Measurements from ENCODE around the gene KIAA1614.

Gene KIAA1614

GRCh38 chr1:180887841-180888240 is 24.9 kb upstream of the KIAA1614 start:
- ATAC-seq = no peak
- TF ChIP-seq ZFP3 (CRISPR knock-in tag; IDR thresholded peaks at IDR 0.05) (no peak), SNAI2 (CRISPR knock-in tag; IDR thresholded peaks at IDR 0.05) (no peak), ESRRG (CRISPR knock-in tag; IDR thresholded peaks at IDR 0.05) (no peak), TSHZ2 (CRISPR knock-in tag; IDR thresholded peaks at IDR 0.05) (no peak), PPARA (CRISPR knock-in tag; IDR thresholded peaks at IDR 0.05; ENCODE audit: borderline replicate concordance) (no peak), ZNF70 (CRISPR knock-in tag; IDR thresholded peaks at IDR 0.05) (no peak), TOX (CRISPR knock-in tag; IDR thresholded peaks at IDR 0.05; ENCODE audit: borderline replicate concordance) (no peak), CREB5 (CRISPR knock-in tag; IDR thresholded peaks at IDR 0.05; ENCODE audit: low read depth) (no peak), ZFP30 (CRISPR knock-in tag; IDR thresholded peaks at IDR 0.05) (no peak), ZNF565 (CRISPR knock-in tag; conservative IDR thresholded peaks at IDR 0.05; ENCODE audit: low read depth) (no peak), CSDC2 (CRISPR knock-in tag; IDR thresholded peaks at IDR 0.05) (no peak), GLIS3 (CRISPR knock-in tag; IDR thresholded peaks at IDR 0.05) (no peak), PATZ1 (CRISPR knock-in tag; IDR thresholded peaks at IDR 0.05; ENCODE audit: borderline replicate concordance) (no peak), ZNF8 (CRISPR knock-in tag; IDR thresholded peaks at IDR 0.05) (no peak), BACH2 (CRISPR knock-in tag; IDR thresholded peaks at IDR 0.05; ENCODE audit: borderline replicate concordance) (no peak)
- TF ChIP-seq, protein P1, sequence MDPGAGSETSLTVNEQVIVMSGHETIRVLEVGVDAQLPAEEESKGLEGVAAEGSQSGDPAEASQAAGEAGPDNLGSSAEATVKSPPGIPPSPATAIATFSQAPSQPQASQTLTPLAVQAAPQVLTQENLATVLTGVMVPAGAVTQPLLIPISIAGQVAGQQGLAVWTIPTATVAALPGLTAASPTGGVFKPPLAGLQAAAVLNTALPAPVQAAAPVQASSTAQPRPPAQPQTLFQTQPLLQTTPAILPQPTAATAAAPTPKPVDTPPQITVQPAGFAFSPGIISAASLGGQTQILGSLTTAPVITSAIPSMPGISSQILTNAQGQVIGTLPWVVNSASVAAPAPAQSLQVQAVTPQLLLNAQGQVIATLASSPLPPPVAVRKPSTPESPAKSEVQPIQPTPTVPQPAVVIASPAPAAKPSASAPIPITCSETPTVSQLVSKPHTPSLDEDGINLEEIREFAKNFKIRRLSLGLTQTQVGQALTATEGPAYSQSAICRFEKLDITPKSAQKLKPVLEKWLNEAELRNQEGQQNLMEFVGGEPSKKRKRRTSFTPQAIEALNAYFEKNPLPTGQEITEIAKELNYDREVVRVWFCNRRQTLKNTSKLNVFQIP (CRISPR knock-in tag; IDR thresholded peaks at IDR 0.05; ENCODE audit: borderline replicate concordance, low read depth) = no peak

DNA sequence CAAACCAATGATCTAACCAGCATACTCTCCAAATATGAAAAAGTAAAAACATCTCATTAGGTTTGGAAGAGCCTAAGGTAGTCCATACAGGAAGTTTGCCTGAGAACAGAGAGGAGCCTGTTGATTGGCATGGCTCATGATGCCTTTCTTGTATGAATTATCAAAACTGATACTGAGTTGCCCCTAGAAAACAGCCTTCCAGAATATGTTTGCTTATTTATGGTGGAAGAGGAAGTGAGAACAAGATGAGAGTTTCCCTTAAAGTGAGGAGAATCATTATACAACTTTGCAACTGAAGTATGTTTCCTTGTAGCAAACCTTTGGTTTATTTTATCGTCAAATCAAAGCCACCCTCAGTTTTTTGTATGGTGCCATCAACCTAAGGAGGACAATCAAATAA is 23.8 kb upstream of the KIAA1614 start:
- no peak for ATAC-seq
- TF ChIP-seq, protein P1 (CRISPR knock-in tag; IDR thresholded peaks at IDR 0.05; ENCODE audit: borderline replicate concordance, low read depth) = no peak
- TF ChIP-seq ESRRG (CRISPR knock-in tag; IDR thresholded peaks at IDR 0.05) = no peak
- TF ChIP-seq ZFP30 (CRISPR knock-in tag; IDR thresholded peaks at IDR 0.05) = no peak
- no peak for TF ChIP-seq ZNF70 (CRISPR knock-in tag; IDR thresholded peaks at IDR 0.05)
- TF ChIP-seq TOX (CRISPR knock-in tag; IDR thresholded peaks at IDR 0.05; ENCODE audit: borderline replicate concordance) = no peak
- no peak for TF ChIP-seq OSR1 (CRISPR knock-in tag; IDR thresholded peaks at IDR 0.05)
- no peak for TF ChIP-seq CSDC2 (CRISPR knock-in tag; IDR thresholded peaks at IDR 0.05)
- TF ChIP-seq ZNF8 (CRISPR knock-in tag; IDR thresholded peaks at IDR 0.05) = no peak
- no peak for TF ChIP-seq GLIS3 (CRISPR knock-in tag; IDR thresholded peaks at IDR 0.05)
- TF ChIP-seq PPARA (CRISPR knock-in tag; IDR thresholded peaks at IDR 0.05; ENCODE audit: borderline replicate concordance) = no peak
- TF ChIP-seq ISL1 (CRISPR knock-in tag; IDR thresholded peaks at IDR 0.05) = no peak
- TF ChIP-seq ARNTL (CRISPR knock-in tag; IDR thresholded peaks at IDR 0.05; ENCODE audit: borderline replicate concordance, low read depth) = no peak
- no peak for TF ChIP-seq ZFP3 (CRISPR knock-in tag; IDR thresholded peaks at IDR 0.05)
- no peak for TF ChIP-seq TCF4 (CRISPR knock-in tag; IDR thresholded peaks at IDR 0.05; ENCODE audit: borderline replicate concordance)
- no peak for TF ChIP-seq TSHZ2 (CRISPR knock-in tag; IDR thresholded peaks at IDR 0.05)

All from SK-N-SH treated with all-trans-retinoic acid at 6 μM for 48 hours (cell line).